RWPE2 (cell line): ENCODE measurements around the gene SORL1.

Experiments
- ATAC-seq: fragments of 200-7000 bp; cut with Tn5 transposase; 3 replicates; pipeline ENCODE4 v1.9.1; 2021; ENCODE audit warnings: low read depth
- DNase-seq: peaks from one replicate; pipeline ENCODE4 v3.0.0-alpha.2; 2020; ENCODE audit warnings: low spot score
- H3K27ac ChIP-seq: fragments of 450-650 bp; 2 replicates; pipeline ENCODE4 v1.5.1; 2017; ENCODE audit warnings: mild to moderate bottlenecking; ENCODE audit not compliant: poor library complexity, severe bottlenecking
- H3K27me3 ChIP-seq: fragments of 250-450 bp; sonication (Bioruptor Pico); 2 replicates; pipeline ENCODE4 v1.5.1; 2021; ENCODE audit warnings: mild to moderate bottlenecking, moderate library complexity; ENCODE audit not compliant: insufficient read depth, poor library complexity, severe bottlenecking
- H3K36me3 ChIP-seq: fragments of 250-450 bp; sonication (Bioruptor Pico); 2 replicates; pipeline ENCODE4 v1.5.1; 2020; ENCODE audit warnings: low read depth, mild to moderate bottlenecking, moderate library complexity
- H3K4me1 ChIP-seq: fragments of 250-450 bp; sonication (Bioruptor Pico); 2 replicates; pipeline ENCODE4 v1.5.1; 2021; ENCODE audit warnings: mild to moderate bottlenecking, moderate library complexity; ENCODE audit not compliant: insufficient read depth, poor library complexity, severe bottlenecking
- H3K4me3 ChIP-seq: fragments of 250-450 bp; sonication (Bioruptor Pico); 2 replicates; pipeline ENCODE4 v1.5.1; 2021; ENCODE audit warnings: mild to moderate bottlenecking, moderate library complexity; ENCODE audit not compliant: severe bottlenecking
- H3K9me3 ChIP-seq: fragments of 250-450 bp; sonication (Bioruptor Pico); 2 replicates; pipeline ENCODE4 v1.5.1; 2021; ENCODE audit warnings: mild to moderate bottlenecking, moderate library complexity; ENCODE audit not compliant: severe bottlenecking
- TF ChIP-seq, protein P1 (sequence below): fragments of 450-650 bp; IDR thresholded peaks from one replicate; pipeline ENCODE4 v1.5.1; 2017; ENCODE audit warnings: mild to moderate bottlenecking, moderate library complexity; ENCODE audit not compliant: poor library complexity, severe bottlenecking

SORL1 gene

GRCh38 chr11:121466063-121466794 lies 14.1 kb downstream of the SORL1 start:
- peak overlapping the region; percentile 94 for H3K27ac ChIP-seq
- no peaks in the 10 kb centered on the region for H3K27me3 ChIP-seq
- H3K4me1 ChIP-seq = peaks cover 50% of the 10 kb centered on the region
- ATAC-seq (peak; percentile 77), DNase-seq (peak; percentile 98)
- TF ChIP-seq, protein P1, sequence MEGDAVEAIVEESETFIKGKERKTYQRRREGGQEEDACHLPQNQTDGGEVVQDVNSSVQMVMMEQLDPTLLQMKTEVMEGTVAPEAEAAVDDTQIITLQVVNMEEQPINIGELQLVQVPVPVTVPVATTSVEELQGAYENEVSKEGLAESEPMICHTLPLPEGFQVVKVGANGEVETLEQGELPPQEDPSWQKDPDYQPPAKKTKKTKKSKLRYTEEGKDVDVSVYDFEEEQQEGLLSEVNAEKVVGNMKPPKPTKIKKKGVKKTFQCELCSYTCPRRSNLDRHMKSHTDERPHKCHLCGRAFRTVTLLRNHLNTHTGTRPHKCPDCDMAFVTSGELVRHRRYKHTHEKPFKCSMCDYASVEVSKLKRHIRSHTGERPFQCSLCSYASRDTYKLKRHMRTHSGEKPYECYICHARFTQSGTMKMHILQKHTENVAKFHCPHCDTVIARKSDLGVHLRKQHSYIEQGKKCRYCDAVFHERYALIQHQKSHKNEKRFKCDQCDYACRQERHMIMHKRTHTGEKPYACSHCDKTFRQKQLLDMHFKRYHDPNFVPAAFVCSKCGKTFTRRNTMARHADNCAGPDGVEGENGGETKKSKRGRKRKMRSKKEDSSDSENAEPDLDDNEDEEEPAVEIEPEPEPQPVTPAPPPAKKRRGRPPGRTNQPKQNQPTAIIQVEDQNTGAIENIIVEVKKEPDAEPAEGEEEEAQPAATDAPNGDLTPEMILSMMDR = no peak
- no peak overlapping the region for H3K4me3 ChIP-seq
- no peaks in the 10 kb centered on the region for H3K36me3 ChIP-seq
- H3K9me3 ChIP-seq = no peaks in the 10 kb centered on the region

DNA sequence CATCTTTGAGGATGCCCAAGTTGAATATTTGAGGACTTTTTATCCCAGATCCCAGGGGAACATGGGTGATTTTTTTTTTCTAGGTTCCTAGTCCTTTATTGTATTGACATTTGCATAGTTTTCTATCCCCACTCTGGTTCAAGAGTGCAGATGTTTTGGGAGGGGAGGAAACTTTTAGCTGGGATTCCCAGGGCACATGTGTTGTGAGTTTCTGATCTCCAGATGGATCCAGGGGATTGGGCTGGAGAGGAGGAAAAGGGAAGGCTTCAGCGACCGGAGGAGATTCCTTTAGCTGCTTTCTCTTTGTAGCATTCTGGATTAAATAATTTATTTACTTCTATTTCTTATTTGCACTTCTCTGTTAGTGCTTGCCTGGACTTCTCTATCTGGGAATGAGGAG lies 15.4 kb downstream of the SORL1 start:
- TF ChIP-seq, protein P1 = no peak
- DNase-seq (no peak), ATAC-seq (no peak)
- H3K4me3 ChIP-seq = no peak overlapping the region
- no peaks in the 10 kb centered on the region for H3K36me3 ChIP-seq
- peak overlapping the region; percentile 94 for H3K27ac ChIP-seq
- H3K4me1 ChIP-seq = peaks cover 47% of the 10 kb centered on the region
- H3K9me3 ChIP-seq = no peaks in the 10 kb centered on the region
- no peaks in the 10 kb centered on the region for H3K27me3 ChIP-seq

GRCh38 chr11:121467965-121468364 lies 15.9 kb downstream of the SORL1 start:
- ATAC-seq (no peak), DNase-seq (no peak)
- H3K27me3 ChIP-seq = no peaks in the 10 kb centered on the region
- no peaks in the 10 kb centered on the region for H3K9me3 ChIP-seq
- H3K27ac ChIP-seq = peak overlapping the region; percentile 94
- no peaks in the 10 kb centered on the region for H3K36me3 ChIP-seq
- H3K4me3 ChIP-seq = no peak overlapping the region
- TF ChIP-seq, protein P1 = no peak
- peaks cover 47% of the 10 kb centered on the region for H3K4me1 ChIP-seq

DNA sequence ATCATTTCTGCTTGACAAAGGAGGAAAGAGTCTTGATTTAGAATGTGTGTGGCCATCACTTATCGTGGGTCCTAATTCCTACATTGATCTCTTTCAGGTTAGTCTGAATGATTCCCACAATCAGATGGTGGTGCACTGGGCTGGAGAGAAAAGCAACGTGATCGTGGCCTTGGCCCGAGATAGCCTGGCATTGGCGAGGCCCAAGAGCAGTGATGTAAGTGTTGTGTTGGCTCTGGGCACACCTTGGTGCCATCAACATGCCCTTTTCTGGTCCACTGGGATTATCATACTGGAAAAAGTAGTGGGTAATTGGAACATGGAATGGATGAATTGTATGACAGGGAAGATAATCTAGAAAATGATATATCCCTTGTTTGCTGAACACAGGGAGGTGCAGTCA lies 17.8 kb downstream of the SORL1 start:
- no peak for ATAC-seq
- Histone ChIP-seq H3K4me3 (no peak overlapping the region), H3K27ac (no peak overlapping the region), H3K9me3 (no peaks in the 10 kb centered on the region), H3K27me3 (no peaks in the 10 kb centered on the region), H3K4me1 (peaks cover 30% of the 10 kb centered on the region), H3K36me3 (no peaks in the 10 kb centered on the region)
- TF ChIP-seq, protein P1 = no peak
- DNase-seq = no peak

GRCh38 chr11:121471167-121471566 lies 19.1 kb downstream of the SORL1 start:
- Histone ChIP-seq H3K27ac (no peak overlapping the region), H3K4me1 (peaks cover 23% of the 10 kb centered on the region), H3K36me3 (no peaks in the 10 kb centered on the region), H3K27me3 (no peaks in the 10 kb centered on the region), H3K4me3 (no peak overlapping the region), H3K9me3 (no peaks in the 10 kb centered on the region)
- no peak for DNase-seq
- ATAC-seq = no peak
- TF ChIP-seq, protein P1 = no peak
